Measurements from ENCODE around the gene NEIL1. TPM values are rescaled to one million over a fixed set of nuclear protein-coding genes. Genes with fewer than 3 reads are reported as not detected.
"Not testable (repeated sequence)": the region's sequence is repeated elsewhere in the genome, so short reads cannot be mapped to it uniquely, and the experiment has no call there.

The NEIL1 gene
- total RNA-seq, 3 donors from 2014 or later = 23.4 to 101 (median 97.9) TPM

DNA sequence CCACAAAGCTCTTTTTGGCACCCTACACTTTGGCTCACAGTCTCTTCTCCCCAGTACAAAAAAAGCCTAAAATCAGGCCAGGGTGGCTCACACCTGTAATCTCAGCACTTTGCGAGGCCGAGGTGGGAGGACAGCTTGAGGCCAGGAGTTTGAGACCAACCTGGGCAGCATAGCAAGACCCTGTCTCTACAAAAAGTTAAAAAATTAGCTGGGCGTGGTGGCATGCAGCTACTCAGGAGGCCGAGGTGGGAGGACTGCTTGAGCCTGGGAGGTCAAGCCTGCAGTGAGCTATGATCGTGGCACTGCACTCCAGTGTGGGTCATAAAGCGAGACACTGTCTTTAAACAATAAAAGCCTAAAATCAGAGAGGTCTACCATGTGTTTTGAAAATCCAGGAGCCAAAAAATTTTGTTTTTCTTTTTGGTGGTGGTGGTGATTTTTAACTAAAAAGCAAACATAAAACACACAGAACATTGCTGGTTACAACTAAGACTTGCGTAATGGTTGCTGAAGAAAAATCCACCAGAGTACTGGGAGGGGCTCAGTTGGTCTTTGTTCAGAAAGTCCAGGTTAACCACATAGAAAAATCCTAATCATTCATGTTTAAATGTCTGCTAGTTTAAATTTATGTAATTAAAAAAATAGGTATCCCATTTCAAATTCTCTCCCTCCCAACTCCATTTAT is 23.2 kb downstream of the NEIL1 start:
- H3K9me3 ChIP-seq = no peaks in the 10 kb centered on the region
- no peak for DNase-seq (ENCODE audit: low spot score in 2 of 2)
- intact Hi-C loops (cut with DNase I; ENCODE audit: low total_unique reads) = no loop called here
- H3K27me3 ChIP-seq = no peaks in the 10 kb centered on the region
- no peak overlapping the region for H3K4me3 ChIP-seq
- H3K36me3 ChIP-seq = no peaks in the 10 kb centered on the region
- TF ChIP-seq POLR2AphosphoS5 (IDR thresholded peaks at IDR 0.05) (no peak), POLR2A (IDR thresholded peaks at IDR 0.05) (no peak)
- TF ChIP-seq, protein P1, sequence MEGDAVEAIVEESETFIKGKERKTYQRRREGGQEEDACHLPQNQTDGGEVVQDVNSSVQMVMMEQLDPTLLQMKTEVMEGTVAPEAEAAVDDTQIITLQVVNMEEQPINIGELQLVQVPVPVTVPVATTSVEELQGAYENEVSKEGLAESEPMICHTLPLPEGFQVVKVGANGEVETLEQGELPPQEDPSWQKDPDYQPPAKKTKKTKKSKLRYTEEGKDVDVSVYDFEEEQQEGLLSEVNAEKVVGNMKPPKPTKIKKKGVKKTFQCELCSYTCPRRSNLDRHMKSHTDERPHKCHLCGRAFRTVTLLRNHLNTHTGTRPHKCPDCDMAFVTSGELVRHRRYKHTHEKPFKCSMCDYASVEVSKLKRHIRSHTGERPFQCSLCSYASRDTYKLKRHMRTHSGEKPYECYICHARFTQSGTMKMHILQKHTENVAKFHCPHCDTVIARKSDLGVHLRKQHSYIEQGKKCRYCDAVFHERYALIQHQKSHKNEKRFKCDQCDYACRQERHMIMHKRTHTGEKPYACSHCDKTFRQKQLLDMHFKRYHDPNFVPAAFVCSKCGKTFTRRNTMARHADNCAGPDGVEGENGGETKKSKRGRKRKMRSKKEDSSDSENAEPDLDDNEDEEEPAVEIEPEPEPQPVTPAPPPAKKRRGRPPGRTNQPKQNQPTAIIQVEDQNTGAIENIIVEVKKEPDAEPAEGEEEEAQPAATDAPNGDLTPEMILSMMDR (IDR thresholded peaks at IDR 0.05) = no peak
- peaks cover 6 to 8% of the 10 kb centered on the region in 2 donors for H3K4me1 ChIP-seq
- peak overlapping the region in 1 of 2 donors; percentile 99 for H3K27ac ChIP-seq

DNA sequence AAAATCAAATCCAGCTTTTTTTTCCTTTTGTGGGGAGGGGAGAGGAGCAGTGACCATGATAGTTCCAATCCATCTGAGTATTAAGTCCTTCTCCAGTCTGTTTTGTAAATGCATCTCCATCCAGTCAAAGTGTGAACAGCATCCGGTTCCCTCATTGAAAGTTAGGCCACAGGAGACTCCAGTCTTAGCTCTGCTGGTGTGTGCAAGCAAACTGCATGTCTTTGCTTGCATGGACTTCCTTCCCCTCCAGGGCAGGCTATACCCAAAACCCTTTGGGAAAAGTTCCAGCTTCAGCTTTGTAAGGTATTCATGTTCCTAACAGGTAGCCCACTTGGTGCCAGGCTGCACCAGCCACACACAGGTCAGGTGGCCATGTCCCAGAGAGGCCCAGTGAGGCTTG is 24.6 kb downstream of the NEIL1 start:
- Histone ChIP-seq H3K9me3 (no peaks in the 10 kb centered on the region), H3K27ac (no peak overlapping the region), H3K4me1 (peaks cover 6 to 8% of the 10 kb centered on the region in 2 donors), H3K36me3 (peaks cover 7% of the 10 kb centered on the region), H3K4me3 (no peak overlapping the region), H3K27me3 (no peaks in the 10 kb centered on the region)
- TF ChIP-seq POLR2A (IDR thresholded peaks at IDR 0.05) (no peak), POLR2AphosphoS5 (IDR thresholded peaks at IDR 0.05) (no peak)
- TF ChIP-seq, protein P1 (IDR thresholded peaks at IDR 0.05) = no peak
- intact Hi-C loops (cut with DNase I; ENCODE audit: low total_unique reads) = no loop called here
- DNase-seq (ENCODE audit: low spot score in 2 of 2) = no peak

DNA sequence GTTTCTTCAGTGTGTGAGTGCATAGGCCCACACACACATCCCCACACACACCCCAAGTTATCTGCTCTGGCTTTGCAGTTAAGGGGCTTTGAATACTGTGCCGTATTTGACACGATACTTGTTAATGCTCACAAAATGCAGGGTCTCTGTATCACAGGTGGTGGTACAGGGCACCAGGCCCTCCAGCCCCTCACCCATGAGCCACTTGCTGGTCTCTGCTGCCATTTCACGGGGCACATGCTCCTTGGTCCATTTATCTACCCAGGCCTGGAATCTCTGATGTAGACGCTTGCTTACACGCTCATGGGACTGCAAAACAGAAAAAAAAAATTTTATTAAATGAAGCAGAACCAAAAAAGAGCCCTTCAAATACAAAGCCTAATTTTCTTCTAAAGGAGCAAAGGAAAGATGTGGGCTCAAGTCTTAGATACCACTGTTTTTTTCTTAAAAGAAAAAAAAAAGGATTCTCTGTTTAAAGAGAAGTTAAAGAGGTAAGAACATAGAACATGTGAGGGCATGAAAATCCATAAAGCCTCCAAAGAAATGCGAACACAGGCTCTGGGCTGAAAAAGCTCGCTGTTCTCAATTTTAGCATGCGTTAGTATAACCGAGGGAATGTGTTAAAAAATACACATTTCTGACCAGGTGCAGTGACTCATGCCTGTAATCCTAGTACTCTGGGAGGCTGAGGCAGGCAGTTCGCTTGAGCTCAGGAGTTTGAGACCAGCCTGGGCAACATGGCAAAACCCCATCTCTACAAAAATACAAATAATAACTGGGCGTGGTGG is 25.3 kb downstream of the NEIL1 start:
- H3K4me3 ChIP-seq = no peak overlapping the region
- intact Hi-C loops (cut with DNase I; ENCODE audit: low total_unique reads) = no loop called here
- H3K36me3 ChIP-seq = peaks cover 7% of the 10 kb centered on the region
- H3K27me3 ChIP-seq = no peaks in the 10 kb centered on the region
- H3K9me3 ChIP-seq = no peaks in the 10 kb centered on the region
- DNase-seq (ENCODE audit: low spot score in 2 of 2) = no peak
- H3K27ac ChIP-seq = no peak overlapping the region
- TF ChIP-seq, protein P1 (IDR thresholded peaks at IDR 0.05) = no peak
- TF ChIP-seq POLR2A (IDR thresholded peaks at IDR 0.05) (no peak), POLR2AphosphoS5 (IDR thresholded peaks at IDR 0.05) (no peak)
- peaks cover 6 to 8% of the 10 kb centered on the region in 2 donors for H3K4me1 ChIP-seq

DNA sequence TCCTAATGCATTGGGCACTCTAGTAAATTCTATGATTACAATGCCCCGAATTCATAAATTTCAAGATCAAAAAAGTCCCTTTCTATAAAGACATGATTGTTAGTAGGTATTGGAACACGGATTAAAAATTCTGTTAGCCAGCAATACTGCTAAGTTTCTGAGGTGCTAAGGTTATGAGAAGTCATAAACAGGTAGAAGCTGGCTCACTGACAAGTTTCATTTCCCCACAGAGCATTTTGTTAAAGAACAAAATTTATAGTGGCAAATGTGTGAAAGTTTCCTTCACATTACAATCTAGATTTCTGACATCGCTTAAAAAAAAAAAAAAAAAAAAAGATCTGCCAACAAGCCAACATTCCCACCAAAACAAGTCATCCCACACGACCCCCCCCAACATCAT is 33.9 kb downstream of the NEIL1 start:
- TF ChIP-seq POLR2AphosphoS5 (IDR thresholded peaks at IDR 0.05) (no peak), POLR2A (IDR thresholded peaks at IDR 0.05) (no peak)
- TF ChIP-seq, protein P1 (IDR thresholded peaks at IDR 0.05) = no peak
- Histone ChIP-seq H3K27ac (no peak overlapping the region), H3K36me3 (peaks cover 22% of the 10 kb centered on the region), H3K4me3 (no peak overlapping the region), H3K9me3 (no peaks in the 10 kb centered on the region), H3K27me3 (no peaks in the 10 kb centered on the region), H3K4me1 (no peaks in the 10 kb centered on the region)
- intact Hi-C loops (cut with DNase I; ENCODE audit: low total_unique reads) = no loop called here
- no peak for DNase-seq (ENCODE audit: low spot score in 2 of 2)

DNA sequence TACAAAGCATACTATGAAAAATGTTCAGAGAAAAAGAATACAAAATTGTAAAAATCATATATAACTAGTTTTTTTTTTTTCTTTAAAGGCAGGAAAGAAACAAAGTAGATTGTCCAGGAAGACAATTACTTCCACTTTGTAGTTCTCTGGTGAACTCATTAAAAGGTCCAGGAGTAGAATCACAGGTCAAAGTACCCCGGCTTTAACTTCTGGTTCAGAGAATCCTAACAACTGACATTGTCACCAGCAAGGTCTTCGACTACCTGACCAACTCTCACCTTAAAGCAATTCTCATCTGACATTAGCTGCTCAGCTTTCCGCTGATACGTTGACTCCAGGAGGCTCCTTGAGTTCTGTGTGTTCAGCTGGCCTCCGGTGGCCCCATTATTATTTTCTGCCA is 37.1 kb downstream of the NEIL1 start:
- H3K9me3 ChIP-seq; DNase-seq (ENCODE audit: low spot score in 2 of 2); H3K4me1 ChIP-seq; H3K27ac ChIP-seq; intact Hi-C loops (cut with DNase I; ENCODE audit: low total_unique reads); H3K4me3 ChIP-seq; H3K27me3 ChIP-seq: not testable (repeated sequence)
- peaks cover 22% of the 10 kb centered on the region for H3K36me3 ChIP-seq

Data from breast epithelium (tissue), 4 donors.